Vein endothelial cell (primary cell): Measurements from ENCODE around the gene ETDB. TPM values are rescaled to one million over a fixed set of nuclear protein-coding genes. Genes with fewer than 3 reads are reported as not detected.

Experiments
- total RNA-seq: library from RNA; depleted of rRNA; stranded (reverse); fragments of >200 nt; gene quantifications from 2 replicates; pipeline ENCODE4 v1.2.3, GENCODE V29; 2012

Gene ETDB
- total RNA-seq, result not detected in 2 replicates

GRCh38 chrX:135120056-135120576, at the start of gene ETDB:
ETDB (minus strand) TSS chrX:135120526; CDS start chrX:135119261, 1,265 bp downstream.

Other genes with a start within 250 kb of the ETDB start
- gene MOSPD1, start 205.3 kb downstream of the ETDB start, total RNA-seq, result 20.9 and 23.2 TPM in 2 replicates
- gene SMIM10, start 129.5 kb downstream of the ETDB start, total RNA-seq, result 0.65 and 1.3 TPM in 2 replicates
- gene RTL8B, start 98.0 kb downstream of the ETDB start, total RNA-seq, result 11.3 and 12.1 TPM in 2 replicates
- gene RTL8C, start 88.2 kb downstream of the ETDB start, total RNA-seq, result 36.2 and 62.1 TPM in 2 replicates
- 7.8 and 10.6 TPM in 2 replicates for gene RTL8A, start 68.4 kb downstream of the ETDB start, total RNA-seq
- gene SMIM10L2B, start 21.8 kb downstream of the ETDB start, total RNA-seq, result 0.19 and 0.33 TPM in 2 replicates
- gene CT55, start 50.9 kb upstream of the ETDB start, total RNA-seq, result not detected in 2 replicates
- gene ETDA, start 131.5 kb upstream of the ETDB start, total RNA-seq, result not detected in 2 replicates
- gene ETDC, start 189.0 kb upstream of the ETDB start, total RNA-seq, result not detected in 2 replicates
- 6.9 and 9.8 TPM in 2 replicates for gene ZNF75D, start 223.6 kb upstream of the ETDB start, total RNA-seq
- 11.8 and 16.2 TPM in 2 replicates for gene ZNF449, start 224.3 kb upstream of the ETDB start, total RNA-seq